Femur (tissue), 1 donor: ENCODE measurements around the gene SCN9A.
"Not testable (repeated sequence)": the region's sequence is repeated elsewhere in the genome, so short reads cannot be mapped to it uniquely, and the experiment has no call there.

Source experiments
- DNase-seq: peaks from one replicate; pipeline ENCODE4 v3.0.0-alpha.2; 2017

The SCN9A gene

DNA sequence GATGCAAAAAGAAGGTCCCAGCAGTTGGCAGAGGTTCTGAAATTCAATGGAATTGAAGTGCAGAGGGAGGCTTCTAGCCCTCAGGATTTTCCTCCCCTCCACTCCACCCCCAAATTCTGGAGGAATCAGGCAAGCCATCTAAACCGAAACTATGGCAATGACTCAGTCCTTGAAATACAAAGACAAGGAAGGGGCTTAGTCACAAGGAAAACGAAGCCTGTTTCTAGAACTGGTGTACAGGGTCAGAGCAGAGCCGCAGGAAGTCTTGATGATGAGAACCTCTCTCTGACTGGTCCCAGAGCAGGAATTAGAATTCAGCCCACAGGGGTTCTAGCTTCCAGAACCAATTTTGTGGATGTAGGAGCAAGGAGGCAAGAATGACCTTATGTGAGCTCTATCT is 136.2 kb downstream of the SCN9A start:
- DNase-seq, result no peak

DNA sequence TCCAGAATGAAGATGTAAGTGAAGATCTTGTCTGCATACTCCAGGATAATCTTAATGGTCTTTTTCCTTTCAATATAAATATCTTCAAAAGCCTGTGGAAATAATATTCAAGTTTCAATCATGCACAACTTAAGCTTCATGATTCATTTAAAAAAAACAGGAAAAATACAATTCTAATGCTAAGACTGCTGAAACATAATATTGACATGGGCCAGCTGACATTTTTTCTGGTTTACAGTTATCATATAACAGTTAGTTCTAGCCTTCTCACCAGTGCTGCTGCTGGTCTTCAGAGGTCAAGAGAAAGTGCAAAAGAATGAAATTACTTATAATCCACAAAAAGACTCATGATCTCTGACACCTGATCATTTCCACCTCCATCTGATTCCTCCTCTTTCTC is 137.6 kb downstream of the SCN9A start:
- no peak for DNase-seq

- no peak for DNase-seq
These were observed 141.5 kb downstream of the SCN9A start for GRCh38 chr2:166234112-166234846.

- DNase-seq, result no peak
These were observed 142.5 kb downstream of the SCN9A start for GRCh38 chr2:166233244-166233643.

DNA sequence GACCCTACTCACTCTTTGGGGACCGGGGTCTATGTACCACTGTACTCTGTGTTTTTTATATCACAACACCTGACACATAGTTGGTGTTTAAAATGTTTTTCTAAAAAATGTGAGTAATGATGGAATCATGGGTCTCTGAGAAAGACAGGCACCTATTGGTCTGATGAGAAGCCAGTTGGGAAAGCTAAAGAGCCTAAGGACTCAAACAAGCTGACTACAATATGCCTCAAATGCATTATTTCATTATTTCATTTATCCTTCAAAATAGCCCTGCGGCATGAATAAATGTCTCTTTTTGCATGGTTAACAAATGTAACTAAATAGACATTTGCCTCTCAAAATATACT is 145.0 kb downstream of the SCN9A start:
- DNase-seq, result no peak

- no peak for DNase-seq
These were observed 145.6 kb downstream of the SCN9A start for GRCh38 chr2:166230024-166230723.

DNA sequence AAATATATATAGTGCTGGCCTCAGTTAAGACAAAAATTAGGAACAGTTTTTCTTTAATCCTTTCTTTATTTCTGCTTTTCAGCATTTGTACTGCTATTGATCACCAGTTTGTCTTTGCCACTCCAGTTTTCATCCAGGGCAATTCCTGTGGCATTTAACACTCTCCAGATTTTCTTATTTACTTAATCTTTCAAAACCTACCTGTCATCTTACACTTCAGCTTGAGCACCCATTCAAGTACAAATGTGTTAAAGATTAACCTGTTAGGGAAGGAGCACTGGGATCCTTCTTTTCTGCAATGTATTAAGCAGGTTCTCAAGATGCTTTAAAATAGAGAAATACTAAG is 146.1 kb downstream of the SCN9A start:
- DNase-seq, result no peak

DNA sequence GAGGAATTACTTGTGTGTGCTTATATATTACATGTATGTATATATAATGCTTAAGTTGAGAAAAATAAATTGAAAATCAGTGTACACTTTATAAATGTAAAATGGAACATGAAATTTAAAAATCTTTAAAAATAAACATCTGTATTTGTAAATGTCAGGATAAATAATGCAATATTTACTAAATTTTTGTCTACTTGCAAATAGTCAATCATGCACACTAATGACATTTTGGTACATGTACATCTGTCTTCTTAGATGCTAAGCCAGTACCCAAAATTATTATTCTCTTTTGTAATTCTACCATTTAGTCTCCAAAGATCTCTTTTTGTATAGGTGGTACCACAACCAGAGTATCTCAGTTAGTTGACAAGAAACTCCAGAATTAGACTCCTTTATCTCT is 151.5 kb downstream of the SCN9A start:
- no peak for DNase-seq

GRCh38 chr2:166223298-166223697 is 152.4 kb downstream of the SCN9A start:
- no peak for DNase-seq

- DNase-seq, result no peak
These were observed 164.7 kb downstream of the SCN9A start for GRCh38 chr2:166211079-166211478.

DNA sequence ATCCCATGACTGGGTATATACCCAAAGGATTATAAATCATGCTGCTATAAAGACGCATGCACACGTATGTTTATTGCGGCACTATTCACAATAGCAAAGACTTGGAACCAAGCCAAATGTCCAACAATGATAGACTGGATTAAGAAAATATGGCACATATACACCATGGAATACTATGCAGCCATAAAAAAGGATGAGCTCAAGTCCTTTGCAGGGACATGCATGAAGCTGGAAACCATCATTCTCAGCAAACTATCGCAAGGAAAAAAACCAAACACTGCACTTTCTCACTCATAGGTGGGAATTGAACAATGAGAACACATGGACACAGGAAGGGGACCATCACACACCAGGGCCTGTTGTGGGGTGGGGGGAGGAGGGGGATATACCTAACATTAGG is 165.8 kb downstream of the SCN9A start:
- not testable (repeated sequence) for DNase-seq

GRCh38 chr2:166209367-166209766 is 166.4 kb downstream of the SCN9A start:
- DNase-seq, result not testable (repeated sequence)

DNA sequence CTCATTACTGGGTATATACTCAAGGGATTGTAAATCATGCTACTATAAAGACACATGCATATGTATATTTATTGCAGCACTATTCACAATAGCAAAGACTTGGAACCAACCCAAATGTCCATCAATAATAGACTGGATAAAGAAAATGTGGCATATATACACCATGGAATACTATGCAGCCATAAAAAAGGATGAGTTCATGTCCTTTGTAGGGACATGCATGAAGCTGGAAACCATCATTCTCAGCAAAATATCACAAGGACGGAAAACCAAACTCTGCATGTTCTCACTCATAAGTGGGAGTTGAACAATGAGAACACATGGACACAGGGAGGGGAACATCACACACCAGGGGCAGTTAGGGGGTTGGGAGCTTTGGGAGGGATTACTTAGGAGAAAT is 169.6 kb downstream of the SCN9A start:
- DNase-seq, result not testable (repeated sequence)

GRCh38 chr2:166202778-166203177 is 173.0 kb downstream of the SCN9A start:
- no peak for DNase-seq

GRCh38 chr2:166197446-166197845 is 178.3 kb downstream of the SCN9A start:
- DNase-seq, result no peak

- no peak for DNase-seq
These were observed 182.3 kb downstream of the SCN9A start for GRCh38 chr2:166193407-166193806.

DNA sequence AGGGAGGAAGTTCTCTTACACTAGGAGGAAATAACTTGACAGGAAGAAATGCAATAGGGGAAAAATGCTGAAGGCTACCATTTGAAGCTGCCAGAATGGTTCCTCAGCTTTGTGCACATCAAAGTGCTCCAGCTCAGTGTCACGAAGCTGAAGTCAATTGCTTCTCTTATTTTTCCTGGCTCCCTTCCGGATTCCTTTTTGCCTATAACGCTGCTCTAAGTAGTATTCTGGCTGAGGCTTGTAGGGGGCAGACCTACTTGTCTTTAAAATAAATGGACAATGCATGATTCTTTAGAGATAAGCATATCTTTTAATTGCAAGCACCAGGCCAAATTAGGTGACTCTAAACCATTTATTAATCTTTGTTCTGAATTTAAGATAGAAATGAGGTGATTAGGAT is 187.7 kb downstream of the SCN9A start:
- DNase-seq, result no peak

- DNase-seq, result no peak
These were observed 191.0 kb downstream of the SCN9A start for GRCh38 chr2:166184789-166185188.

DNA sequence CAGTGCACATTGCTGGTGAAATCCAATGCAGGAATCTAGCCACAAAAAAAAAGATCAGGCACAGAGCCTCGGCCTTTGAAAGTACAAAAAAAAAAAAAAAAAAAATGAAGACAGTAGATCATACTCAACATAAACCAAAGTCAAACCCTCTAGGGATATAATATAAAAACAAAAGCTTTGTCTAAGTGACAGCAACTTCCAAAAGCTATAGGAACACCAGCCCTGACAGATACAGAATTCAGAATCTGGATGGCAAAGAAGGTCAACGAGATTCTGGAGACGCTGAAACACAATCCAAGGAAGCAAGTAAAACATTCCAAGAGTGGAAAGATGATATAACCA is 194.0 kb downstream of the SCN9A start:
- no peak for DNase-seq

GRCh38 chr2:166180951-166181812 is 194.6 kb downstream of the SCN9A start:
- DNase-seq, result peak; percentile 23

DNA sequence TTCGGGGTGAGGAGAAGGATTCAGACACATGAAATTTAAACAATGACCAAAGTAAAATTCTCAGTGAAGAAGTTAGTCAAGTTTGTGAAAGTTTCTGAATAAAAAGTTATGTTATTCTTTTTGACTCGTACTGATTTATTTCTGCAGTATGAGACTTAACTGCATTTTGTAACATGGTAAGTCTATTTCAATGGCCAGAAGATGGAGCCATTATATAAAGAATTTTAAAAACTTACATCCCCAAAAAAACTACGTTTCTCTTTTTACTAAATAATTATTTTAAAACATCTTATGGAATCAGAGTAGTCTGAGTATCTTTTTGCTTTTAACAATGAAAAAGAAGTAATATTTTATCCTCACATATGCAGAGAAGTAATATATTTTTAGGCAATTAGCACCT is 196.5 kb downstream of the SCN9A start:
- DNase-seq, result no peak

GRCh38 chr2:166173263-166173662 is 202.5 kb downstream of the SCN9A start:
- no peak for DNase-seq

DNA sequence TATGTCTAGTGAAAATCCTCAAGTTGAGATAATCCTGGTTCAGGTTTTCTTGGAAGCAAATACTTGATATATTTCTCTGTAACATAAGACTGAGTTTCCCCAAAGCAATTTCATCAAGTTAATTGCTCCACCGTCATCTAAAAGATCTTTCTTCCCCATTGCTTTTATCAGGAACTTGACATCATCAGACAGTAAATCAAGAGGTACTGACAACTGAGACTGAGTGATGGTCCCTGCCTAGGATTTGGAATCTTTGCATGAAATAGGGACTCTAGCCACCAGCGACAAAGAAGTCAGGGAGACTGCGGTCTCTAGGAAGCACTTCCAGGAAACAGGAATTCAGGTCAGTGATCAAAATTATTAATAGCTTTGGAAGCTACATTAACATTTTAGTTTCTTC is 204.5 kb downstream of the SCN9A start:
- DNase-seq, result no peak

GRCh38 chr2:166170356-166170755 is 205.4 kb downstream of the SCN9A start:
- DNase-seq, result no peak
